C4-2B (cell line): ENCODE data around the gene UBAP1L.

Experiments used
- ZFX ChIP-seq: fragments of 450-650 bp; IDR thresholded peaks from 2 replicates; pipeline ENCODE4 v1.6.1; 2017
- TF ChIP-seq, protein P1 (sequence below): fragments of 450-650 bp; conservative IDR thresholded peaks from 2 replicates; pipeline ENCODE4 v1.5.1; 2017; ENCODE audit warnings: mild to moderate bottlenecking

DNA sequence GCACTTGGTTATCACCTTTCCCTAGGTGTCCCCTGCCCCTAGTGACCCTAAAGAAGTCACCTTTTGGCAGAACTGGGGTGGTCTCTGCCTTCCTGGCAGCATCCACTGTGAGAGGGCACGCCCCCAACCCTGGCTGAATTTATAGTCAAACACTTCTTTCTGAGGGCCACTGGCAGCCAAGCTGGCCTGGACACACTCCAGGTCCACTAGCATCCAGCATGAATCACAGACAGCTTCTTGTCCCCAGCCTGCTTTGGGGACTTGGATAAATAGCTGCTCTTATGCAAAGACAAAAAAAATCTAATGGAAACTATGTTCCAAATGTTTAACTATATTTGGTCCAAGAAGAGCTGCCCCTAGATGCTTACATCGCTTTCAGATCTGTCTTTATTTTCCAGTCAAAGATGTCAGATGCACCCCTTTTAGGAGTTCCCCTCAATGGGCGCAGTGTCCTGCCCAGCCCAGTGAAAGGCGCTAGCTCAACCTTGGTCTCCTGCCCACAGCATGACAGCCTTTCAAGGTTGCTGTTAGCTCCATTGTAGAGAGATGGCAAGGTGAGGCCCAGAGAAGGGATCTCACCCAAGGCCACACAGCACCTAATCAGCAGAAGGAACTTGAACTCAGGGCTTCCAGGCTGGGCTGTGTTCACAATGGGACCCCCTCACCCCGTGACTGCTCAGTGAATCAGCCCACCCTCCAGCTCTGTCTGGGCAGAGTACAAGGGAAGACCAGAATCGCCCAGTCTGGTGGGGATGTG, 54.2 kb downstream of the UBAP1L start:
- TF ChIP-seq, protein P1, sequence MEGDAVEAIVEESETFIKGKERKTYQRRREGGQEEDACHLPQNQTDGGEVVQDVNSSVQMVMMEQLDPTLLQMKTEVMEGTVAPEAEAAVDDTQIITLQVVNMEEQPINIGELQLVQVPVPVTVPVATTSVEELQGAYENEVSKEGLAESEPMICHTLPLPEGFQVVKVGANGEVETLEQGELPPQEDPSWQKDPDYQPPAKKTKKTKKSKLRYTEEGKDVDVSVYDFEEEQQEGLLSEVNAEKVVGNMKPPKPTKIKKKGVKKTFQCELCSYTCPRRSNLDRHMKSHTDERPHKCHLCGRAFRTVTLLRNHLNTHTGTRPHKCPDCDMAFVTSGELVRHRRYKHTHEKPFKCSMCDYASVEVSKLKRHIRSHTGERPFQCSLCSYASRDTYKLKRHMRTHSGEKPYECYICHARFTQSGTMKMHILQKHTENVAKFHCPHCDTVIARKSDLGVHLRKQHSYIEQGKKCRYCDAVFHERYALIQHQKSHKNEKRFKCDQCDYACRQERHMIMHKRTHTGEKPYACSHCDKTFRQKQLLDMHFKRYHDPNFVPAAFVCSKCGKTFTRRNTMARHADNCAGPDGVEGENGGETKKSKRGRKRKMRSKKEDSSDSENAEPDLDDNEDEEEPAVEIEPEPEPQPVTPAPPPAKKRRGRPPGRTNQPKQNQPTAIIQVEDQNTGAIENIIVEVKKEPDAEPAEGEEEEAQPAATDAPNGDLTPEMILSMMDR: no peak
- no peak for TF ChIP-seq ZFX
